GM23338 (cell line): ENCODE results near the gene MYPOP. TPM values are rescaled to one million over a fixed set of nuclear protein-coding genes. Genes with fewer than 3 reads are reported as not detected.

Experiments
- ATAC-seq: fragments of 200-7000 bp; cut with Tn5 transposase; 3 replicates; pipeline ENCODE4 v1.9.1; 2020
- DNase-seq: peaks from one replicate; pipeline ENCODE4 v3.0.0-alpha.2; 2015; ENCODE audit warnings: low spot score
- H2AFZ ChIP-seq: fragments of 200-600 bp; sonication (generic); 2 replicates; pipeline ENCODE4 v1.8.0; 2016; ENCODE audit warnings: antibody characterized with exemption, mild to moderate bottlenecking, moderate library complexity
- H3F3A ChIP-seq: fragments of 200-600 bp; sonication (generic); replicated peaks from 2 replicates; pipeline ENCODE4 v1.8.0; 2017; ENCODE audit warnings: antibody characterized with exemption, mixed run types, low read depth
- H3K27ac ChIP-seq: fragments of 200-600 bp; sonication (generic); 2 replicates; pipeline ENCODE4 v1.6.1; 2016; ENCODE audit warnings: low read depth
- H3K27me3 ChIP-seq: fragments of 200-600 bp; sonication (generic); 2 replicates; pipeline ENCODE4 v1.8.0; 2016; ENCODE audit warnings: mild to moderate bottlenecking, mixed run types, moderate library complexity; ENCODE audit not compliant: insufficient read depth
- H3K36me3 ChIP-seq: fragments of 200-600 bp; sonication (generic); 2 replicates; pipeline ENCODE4 v1.8.0; 2016; ENCODE audit warnings: mild to moderate bottlenecking; ENCODE audit not compliant: insufficient read depth
- H3K4me1 ChIP-seq: fragments of 200-600 bp; sonication (generic); 2 replicates; pipeline ENCODE4 v1.8.0; 2016; ENCODE audit warnings: mild to moderate bottlenecking, moderate library complexity; ENCODE audit not compliant: insufficient read depth
- H3K4me2 ChIP-seq: fragments of 200-600 bp; sonication (generic); 2 replicates; pipeline ENCODE4 v1.7.1; 2017; ENCODE audit warnings: mixed run types
- H3K4me3 ChIP-seq: fragments of 200-600 bp; sonication (generic); 2 replicates; pipeline ENCODE4 v1.6.1; 2016; ENCODE audit warnings: mixed run types
- H3K79me2 ChIP-seq: fragments of 200-600 bp; sonication (generic); replicated peaks from 2 replicates; pipeline ENCODE4 v1.8.0; 2017; ENCODE audit warnings: mild to moderate bottlenecking; ENCODE audit not compliant: insufficient read depth
- H3K9me2 ChIP-seq: fragments of 200-600 bp; sonication (generic); 2 replicates; pipeline ENCODE4 v1.8.0; 2017; ENCODE audit not compliant: insufficient read depth
- H4K20me1 ChIP-seq: fragments of 200-600 bp; sonication (generic); replicated peaks from 2 replicates; pipeline ENCODE4 v1.8.0; 2017; ENCODE audit warnings: mild to moderate bottlenecking; ENCODE audit not compliant: insufficient read depth
- H3K27ac Mint-ChIP-seq: 2 replicates; pipeline ENCODE4 v1.8.0; 2020; ENCODE audit warnings: inconsistent platforms, mild to moderate bottlenecking, moderate library complexity, mixed read lengths
- H3K27me3 Mint-ChIP-seq: 3 replicates; pipeline ENCODE4 v1.8.0; 2022; ENCODE audit warnings: low read depth, mild to moderate bottlenecking, moderate library complexity, mixed read lengths, inconsistent platforms; ENCODE audit not compliant: insufficient read depth, poor library complexity
- H3K36me3 Mint-ChIP-seq: 3 replicates; pipeline ENCODE4 v1.8.0; 2021; ENCODE audit warnings: low read depth, mild to moderate bottlenecking, inconsistent platforms, moderate library complexity, mixed read lengths
- H3K4me1 Mint-ChIP-seq: 3 replicates; pipeline ENCODE4 v1.8.0; 2020; ENCODE audit warnings: mild to moderate bottlenecking, inconsistent platforms, mixed read lengths
- H3K4me3 Mint-ChIP-seq: 3 replicates; pipeline ENCODE4 v1.8.0; 2021; ENCODE audit warnings: moderate library complexity, mild to moderate bottlenecking, inconsistent platforms, mixed read lengths
- H3K9me3 Mint-ChIP-seq: 3 replicates; pipeline ENCODE4 v1.8.0; 2020; ENCODE audit warnings: moderate library complexity, mild to moderate bottlenecking, inconsistent platforms, mixed read lengths
- CREB1 ChIP-seq: fragments of 250-450 bp; sonication (Bioruptor Pico); IDR thresholded peaks from 2 replicates; pipeline ENCODE4 v1.5.0; 2020; ENCODE audit warnings: low read depth, mild to moderate bottlenecking, moderate library complexity
- CTCF ChIP-seq, 2 experiments: fragments of 200-600 bp in 1 of 2; sonication (generic) in 1 of 2; conservative IDR thresholded peaks; 2 replicates each; pipeline versions ENCODE4 v1.5.1 to v1.6.1; 2016 to 2017; ENCODE audit warnings: antibody characterized with exemption in 2 of 2, low read depth in 2 of 2, mild to moderate bottlenecking in 2 of 2, moderate library complexity in 1 of 2
- EZH2 ChIP-seq: fragments of 200-600 bp; sonication (generic); IDR thresholded peaks from one replicate; pipeline ENCODE4 v1.8.0; 2017; ENCODE audit warnings: antibody characterized with exemption, mild to moderate bottlenecking, low read depth; ENCODE audit not compliant: unreplicated experiment
- EZH2phosphoT487 ChIP-seq: fragments of 200-600 bp; sonication (generic); IDR thresholded peaks from one replicate; pipeline ENCODE4 v1.8.1; 2018; ENCODE audit warnings: antibody characterized with exemption; ENCODE audit not compliant: unreplicated experiment
- JUNB ChIP-seq: IDR thresholded peaks from one replicate; pipeline ENCODE4 v1.6.1; 2016; ENCODE audit warnings: antibody characterized with exemption; ENCODE audit not compliant: unreplicated experiment
- NANOG ChIP-seq: IDR thresholded peaks from 2 replicates; pipeline ENCODE4 v1.6.1; 2016; ENCODE audit warnings: antibody characterized with exemption, borderline replicate concordance
- POLR2AphosphoS5 ChIP-seq: IDR thresholded peaks from 2 replicates; pipeline ENCODE4 v1.6.1; 2016; ENCODE audit warnings: antibody characterized with exemption, low read depth
- REST ChIP-seq: IDR thresholded peaks from one replicate; pipeline ENCODE4 v1.6.1; 2018; ENCODE audit warnings: antibody characterized with exemption; ENCODE audit not compliant: unreplicated experiment
- STAT1 ChIP-seq: IDR thresholded peaks from one replicate; pipeline ENCODE4 v1.6.1; 2016; ENCODE audit warnings: antibody characterized with exemption; ENCODE audit not compliant: unreplicated experiment
- ZNF114 ChIP-seq: fragments of 250-450 bp; sonication (Bioruptor Pico); IDR thresholded peaks from 2 replicates; pipeline ENCODE4 v1.5.0; 2020; ENCODE audit warnings: mild to moderate bottlenecking, moderate library complexity
- ZNF331 ChIP-seq: fragments of 250-450 bp; sonication (Bioruptor Pico); IDR thresholded peaks from 2 replicates; pipeline ENCODE4 v1.5.0; 2020; ENCODE audit warnings: low read depth, mild to moderate bottlenecking, moderate library complexity
- ZNF462 ChIP-seq: fragments of 250-450 bp; sonication (Bioruptor Pico); IDR thresholded peaks from 2 replicates; pipeline ENCODE4 v1.5.0; 2020; ENCODE audit warnings: mild to moderate bottlenecking, moderate library complexity
- polyA plus RNA-seq: library from polyadenylated mRNA; unstranded; fragments of >200 nt; fragmentation: Nextera tagmentation; extraction: Ambion mirVana; gene quantifications from 2 replicates; pipeline ENCODE4 v1.2.1, GENCODE V29; 2016
- total RNA-seq: library from RNA; depleted of rRNA; stranded (reverse); fragments of >200 nt; shearing (Covaris generic); gene quantifications from 2 replicates; pipeline ENCODE4 v1.2.3, GENCODE V29; 2014

The MYPOP gene
- total and polyA plus RNA-seq, 2 experiments from 2014 or later, result 3.0 to 6.9 TPM

- no peaks in the 10 kb centered on the region for H3K9me2 ChIP-seq
- TF ChIP-seq JUNB, result no peak
- TF ChIP-seq REST, result no peak
- TF ChIP-seq CTCF (conservative IDR thresholded peaks at IDR 0.05; ENCODE audit: low read depth in 2 of 2), result no peak
- no peak for TF ChIP-seq ZNF331 (CRISPR knock-in tag)
- no peak for TF ChIP-seq ZNF114 (CRISPR knock-in tag)
- no peak for TF ChIP-seq CREB1 (CRISPR knock-in tag)
- no peak for TF ChIP-seq POLR2AphosphoS5
- no peak for TF ChIP-seq STAT1
- no peak for TF ChIP-seq ZNF462 (CRISPR knock-in tag)
- TF ChIP-seq NANOG, result no peak
- no peak for TF ChIP-seq EZH2
- no peak for TF ChIP-seq EZH2phosphoT487
- no peaks in the 10 kb centered on the region for H3K4me1 ChIP-seq
- H3K27me3 Mint-ChIP-seq, result peaks cover 7% of the 10 kb centered on the region
- no peaks in the 10 kb centered on the region; the same call in 2 of the 3 replicates for H3K9me3 Mint-ChIP-seq
- H2AFZ ChIP-seq, result no peak overlapping the region
- no peaks in the 10 kb centered on the region for H3K4me1 Mint-ChIP-seq
- H3K36me3 ChIP-seq, result peaks cover 79% of the 10 kb centered on the region
- peaks cover 91% of the 10 kb centered on the region for H3K36me3 Mint-ChIP-seq
- H3K27me3 ChIP-seq, result no peaks in the 10 kb centered on the region
- peaks cover 5% of the 10 kb centered on the region; the same call in 1 of the 2 replicates for H3F3A ChIP-seq
- H4K20me1 ChIP-seq, result peaks cover 21% of the 10 kb centered on the region
- no peak overlapping the region for H3K4me2 ChIP-seq
- ATAC-seq (no peak), DNase-seq (no peak)
- no peak overlapping the region for H3K27ac ChIP-seq
- H3K27ac Mint-ChIP-seq, result no peak overlapping the region
- H3K4me3 Mint-ChIP-seq, result no peak overlapping the region
- no peak overlapping the region for H3K4me3 ChIP-seq
- no peaks in the 10 kb centered on the region for H3K79me2 ChIP-seq
Measured at GRCh38 chr19:45842198-45842597, 60.2 kb downstream of the MYPOP start.
